Stomach (tissue), 9 donors: ENCODE data around the gene GALNS. TPM values are rescaled to one million over a fixed set of nuclear protein-coding genes. Genes with fewer than 3 reads are reported as not detected.

Experiments
- DNase-seq, 2 donors: peaks; one replicate each; pipeline versions ENCODE4 v3.0.0 to v3.0.0-alpha.2; 2013 to 2019
- H3K27ac ChIP-seq, 5 donors: fragments of 200-600 bp in 4 of 5; sonication (generic) in 4 of 5; one replicate each; pipeline ENCODE4 v1.5.1; 2013 to 2019; ENCODE audit warnings: mild to moderate bottlenecking in 1 of 5, moderate library complexity in 1 of 5
- H3K27me3 ChIP-seq, 3 donors: fragments of 200-600 bp; sonication (generic); one replicate each; pipeline ENCODE4 v1.5.1; 2017 to 2019; ENCODE audit warnings: mixed run types in 1 of 3
- H3K36me3 ChIP-seq, 4 donors: fragments of 200-600 bp; sonication (generic); 1 replicate in 3 of 4; 2 replicates in 1 of 4; pipeline ENCODE4 v1.5.1; 2016 to 2019
- H3K4me1 ChIP-seq, 4 donors: fragments of 200-600 bp; sonication (generic); one replicate each; pipeline ENCODE4 v1.5.1; 2016 to 2019
- H3K4me3 ChIP-seq, 4 donors: fragments of 200-600 bp; sonication (generic) in 3 of 4; one replicate each; pipeline ENCODE4 v1.5.1; 2016 to 2019; ENCODE audit warnings: mild to moderate bottlenecking in 1 of 4
- H3K9me3 ChIP-seq, 4 donors: fragments of 200-600 bp; sonication (generic); one replicate each; pipeline ENCODE4 v1.5.1; 2016 to 2019
- EP300 ChIP-seq: sonication (generic); formaldehyde crosslinking; IDR thresholded peaks from one replicate; pipeline ENCODE4 v1.6.1; 2017; ENCODE audit warnings: antibody characterized with exemption
- POLR2A ChIP-seq, 4 donors: fragments of 450-650 bp; IDR thresholded peaks; one replicate each; pipeline ENCODE4 v1.6.1; 2016; ENCODE audit warnings: antibody characterized with exemption in 4 of 4, control low read depth in 2 of 4, mild to moderate bottlenecking in 1 of 4, moderate library complexity in 1 of 4
- POLR2AphosphoS5 ChIP-seq, 3 donors: sonication (generic); formaldehyde crosslinking; IDR thresholded peaks; one replicate each; pipeline ENCODE4 v1.6.1; 2016; ENCODE audit warnings: antibody characterized with exemption in 3 of 3
- WGBS, 5 donors: extraction: QIAGEN DNeasy Blood & Tissue Kit in 3 of 5; methylation state at CpG; one replicate each; pipeline versions ENCODE4 v1.1.5 to v1.1.7; 2013 to 2018; 5-methylcytosine and 5-hydroxymethylcytosine counted together
- intact Hi-C: fragments of 100-400 bp; cut with DNase I; formaldehyde crosslinking; loops from one replicate; pipeline ENCODE4 v1.15.1; 2023; ENCODE audit warnings: low total_unique reads
- polyA plus RNA-seq, 3 donors: library from polyadenylated mRNA; stranded (reverse); fragments of 200-250 nt; gene quantifications; one replicate each; pipeline ENCODE4 v1.2.3, GENCODE V29; 2013
- total RNA-seq, 5 donors: library from RNA; depleted of rRNA; stranded (reverse); fragments of >200 nt; gene quantifications; one replicate each; pipeline versions ENCODE4 v1.1.0 to v1.2.3, GENCODE V29; 2014 to 2016
- TF ChIP-seq, protein P1 (sequence below), 7 experiments: fragments of 450-650 bp in 4 of 7; fragments of 200-600 bp in 3 of 7; sonication (generic) in 3 of 7; IDR thresholded peaks; one replicate each; pipeline ENCODE4 v1.5.1; 2016 to 2019; ENCODE audit warnings: antibody characterized with exemption in 7 of 7, control low read depth in 2 of 7, mild to moderate bottlenecking in 1 of 7
- donor health status: healthy with polysubstance abuse.
- donor health status: Bipolar disorder and iron deficiency.
- donor health status: healthy.

GALNS gene
- total and polyA plus RNA-seq, 8 donors = 8.6 to 110 (median 28.2) TPM

DNA sequence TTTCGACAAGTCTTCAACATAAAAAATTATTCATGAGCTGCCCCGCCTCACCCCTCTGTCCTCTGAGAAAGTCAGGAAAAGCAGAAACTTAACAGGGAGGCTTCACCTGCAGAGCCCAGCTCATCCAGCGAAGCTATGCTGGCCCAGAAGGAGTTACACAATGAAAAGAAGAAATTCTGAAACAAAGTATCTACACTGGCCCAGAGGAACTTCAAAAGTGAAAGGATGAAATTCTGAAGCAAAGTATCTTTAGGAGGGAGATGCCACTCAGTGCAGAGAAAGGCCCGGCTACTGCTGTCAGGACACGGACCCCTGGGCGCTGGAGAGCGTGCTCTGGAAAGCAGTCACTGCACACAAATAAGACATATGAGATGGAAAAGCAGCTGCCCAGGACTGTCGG is 1.6 kb downstream of the GALNS start:
- Histone ChIP-seq H3K4me3 (peak overlapping the region in 1 of 4 donors; percentile 99), H3K36me3 (peaks cover 9 to 51% (median 40%) of the 10 kb centered on the region in 4 donors), H3K27ac (peak overlapping the region in 1 of 5 donors; percentile 53), H3K4me1 (peaks cover 24 to 48% (median 44%) of the 10 kb centered on the region in 4 donors), H3K9me3 (no peaks in the 10 kb centered on the region), H3K27me3 (no peaks in the 10 kb centered on the region)
- DNase-seq = no peak
- intact Hi-C loops = no loop called here
- WGBS, 5 donors = 83 to 89% (median 87%) methylated on average over 8 of the region's 8 CpGs
- no peak for TF ChIP-seq POLR2A (IDR thresholded peaks at IDR 0.05)
- TF ChIP-seq EP300 = no peak
- no peak for TF ChIP-seq POLR2AphosphoS5 (IDR thresholded peaks at IDR 0.05)
- TF ChIP-seq, protein P1, sequence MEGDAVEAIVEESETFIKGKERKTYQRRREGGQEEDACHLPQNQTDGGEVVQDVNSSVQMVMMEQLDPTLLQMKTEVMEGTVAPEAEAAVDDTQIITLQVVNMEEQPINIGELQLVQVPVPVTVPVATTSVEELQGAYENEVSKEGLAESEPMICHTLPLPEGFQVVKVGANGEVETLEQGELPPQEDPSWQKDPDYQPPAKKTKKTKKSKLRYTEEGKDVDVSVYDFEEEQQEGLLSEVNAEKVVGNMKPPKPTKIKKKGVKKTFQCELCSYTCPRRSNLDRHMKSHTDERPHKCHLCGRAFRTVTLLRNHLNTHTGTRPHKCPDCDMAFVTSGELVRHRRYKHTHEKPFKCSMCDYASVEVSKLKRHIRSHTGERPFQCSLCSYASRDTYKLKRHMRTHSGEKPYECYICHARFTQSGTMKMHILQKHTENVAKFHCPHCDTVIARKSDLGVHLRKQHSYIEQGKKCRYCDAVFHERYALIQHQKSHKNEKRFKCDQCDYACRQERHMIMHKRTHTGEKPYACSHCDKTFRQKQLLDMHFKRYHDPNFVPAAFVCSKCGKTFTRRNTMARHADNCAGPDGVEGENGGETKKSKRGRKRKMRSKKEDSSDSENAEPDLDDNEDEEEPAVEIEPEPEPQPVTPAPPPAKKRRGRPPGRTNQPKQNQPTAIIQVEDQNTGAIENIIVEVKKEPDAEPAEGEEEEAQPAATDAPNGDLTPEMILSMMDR (IDR thresholded peaks at IDR 0.05) = no peak

DNA sequence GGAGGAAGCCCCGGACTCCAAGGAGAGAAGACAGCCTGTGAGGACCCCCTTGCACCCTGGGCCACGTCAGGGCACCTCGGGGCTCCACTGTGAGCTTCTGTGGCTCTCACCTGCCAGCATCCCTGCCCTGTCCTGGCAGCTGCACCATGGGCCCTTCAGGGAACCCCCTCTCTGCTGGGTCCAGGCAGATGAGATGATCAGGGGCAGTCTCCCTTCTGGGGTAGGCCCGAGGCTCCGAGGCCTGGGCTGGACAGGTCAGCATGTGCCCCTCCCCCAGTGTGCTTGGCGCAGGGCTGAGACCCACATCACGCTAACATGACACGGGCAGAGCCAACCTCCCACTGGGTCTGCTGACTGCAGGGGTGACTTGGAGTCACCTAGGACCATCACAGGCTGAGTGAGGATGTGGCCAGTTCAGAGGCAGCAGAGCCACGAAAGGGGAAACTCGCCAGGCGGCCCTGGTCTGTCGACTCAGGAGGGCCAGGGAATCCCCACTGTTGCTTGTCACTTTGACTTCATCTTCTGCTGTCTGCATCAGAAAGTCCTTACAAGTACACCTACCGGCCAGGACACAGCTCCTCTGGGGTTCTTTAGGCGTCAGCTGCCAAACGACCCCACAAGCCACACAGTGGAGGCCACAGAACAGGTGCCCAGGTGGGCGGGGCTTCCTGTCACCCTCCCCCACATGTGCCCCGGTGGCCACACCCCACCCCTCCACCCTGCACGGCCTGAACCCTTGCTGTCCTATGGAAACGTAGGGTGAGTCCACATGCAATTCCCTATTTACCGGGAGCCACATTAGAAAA is 2.2 kb downstream of the GALNS start:
- Histone ChIP-seq H3K27ac (peak overlapping the region in 1 of 5 donors; percentile 53), H3K27me3 (no peaks in the 10 kb centered on the region), H3K36me3 (peaks cover 3 to 51% (median 40%) of the 10 kb centered on the region in 4 donors), H3K4me3 (no peak overlapping the region), H3K9me3 (no peaks in the 10 kb centered on the region), H3K4me1 (peaks cover 24 to 48% (median 44%) of the 10 kb centered on the region in 4 donors)
- DNase-seq = peak in 1 of 2 donors; percentile 29
- TF ChIP-seq POLR2A (IDR thresholded peaks at IDR 0.05) (no peak), EP300 (no peak), POLR2AphosphoS5 (IDR thresholded peaks at IDR 0.05) (no peak)
- TF ChIP-seq, protein P1 (IDR thresholded peaks at IDR 0.05) = no peak
- intact Hi-C loops = no loop called here
- 62 to 71% (median 63%) methylated on average over 15 to 20 of the region's 20 CpGs for WGBS, 5 donors

DNA sequence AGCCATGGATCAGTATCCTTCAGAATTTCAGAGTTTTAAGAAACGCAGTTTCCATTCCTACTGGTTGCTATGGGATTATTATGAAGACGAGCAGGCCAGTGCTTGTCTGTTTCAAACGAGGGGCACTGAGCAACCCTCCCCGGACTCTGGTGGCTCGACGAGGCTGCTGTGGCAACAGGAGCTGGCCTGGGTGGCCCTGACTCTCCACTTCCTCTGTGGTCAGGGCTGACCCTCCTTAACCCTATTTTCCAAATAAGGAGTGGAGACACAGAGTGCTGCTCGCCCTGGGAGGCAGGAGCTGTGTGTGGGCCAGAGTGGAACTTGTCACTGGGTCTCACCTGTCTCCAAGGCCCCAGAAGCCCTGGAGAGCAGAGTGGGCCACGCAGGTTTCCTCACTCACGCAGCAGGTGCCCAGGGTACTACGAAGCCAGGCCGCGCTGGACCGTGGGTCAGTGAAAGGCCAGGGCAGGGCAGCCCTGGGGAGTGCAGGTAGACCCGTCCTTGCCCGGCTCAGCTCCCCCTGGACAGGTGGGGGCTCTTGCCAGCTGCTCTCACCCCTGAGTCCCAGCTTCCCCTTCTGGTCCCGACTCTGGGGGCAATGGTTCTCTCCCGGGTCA is 3.3 kb downstream of the GALNS start:
- Histone ChIP-seq H3K9me3 (no peaks in the 10 kb centered on the region), H3K27me3 (no peaks in the 10 kb centered on the region), H3K4me3 (no peak overlapping the region), H3K27ac (no peak overlapping the region), H3K4me1 (peaks cover 21 to 43% (median 38%) of the 10 kb centered on the region in 4 donors), H3K36me3 (peaks cover 0 to 51% (median 35%) of the 10 kb centered on the region in 4 donors)
- TF ChIP-seq POLR2A (IDR thresholded peaks at IDR 0.05) = no peak
- no peak for TF ChIP-seq EP300
- 74 to 82% (median 79%) methylated on average over 12 to 17 of the region's 17 CpGs for WGBS, 5 donors
- no peak for DNase-seq
- intact Hi-C loops = no loop called here

DNA sequence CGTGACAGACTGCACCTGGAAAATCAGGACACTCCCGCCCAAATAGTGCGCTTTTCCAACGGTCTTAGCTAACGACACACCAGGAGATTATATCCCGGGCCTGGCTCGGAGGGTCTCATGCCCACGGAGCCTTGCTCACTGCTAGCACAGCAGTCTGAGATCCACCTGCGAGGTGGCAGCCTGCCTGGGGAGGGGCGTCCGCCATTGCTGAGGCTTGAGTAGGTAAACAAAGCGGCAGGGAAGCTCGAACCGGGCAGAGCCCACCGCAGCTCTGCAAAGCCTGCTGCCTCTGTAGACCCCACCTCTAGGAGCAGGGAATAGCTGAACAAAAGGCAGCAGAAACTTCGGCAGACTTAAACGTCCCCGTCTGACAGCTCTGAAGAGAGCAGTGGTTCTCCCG is 5.1 kb downstream of the GALNS start:
- TF ChIP-seq POLR2A (IDR thresholded peaks at IDR 0.05) = no peak
- no peak for TF ChIP-seq POLR2AphosphoS5 (IDR thresholded peaks at IDR 0.05)
- TF ChIP-seq, protein P1 (IDR thresholded peaks at IDR 0.05) = no peak
- TF ChIP-seq EP300 = no peak
- H3K4me3 ChIP-seq = no peak overlapping the region
- 91 to 96% (median 92%) methylated on average over 19 of the region's 19 CpGs for WGBS, 5 donors
- no peaks in the 10 kb centered on the region for H3K27me3 ChIP-seq
- H3K9me3 ChIP-seq = no peaks in the 10 kb centered on the region
- intact Hi-C loops = no loop called here
- no peak for DNase-seq
- H3K36me3 ChIP-seq = peaks cover 0 to 65% (median 46%) of the 10 kb centered on the region in 4 donors
- peaks cover 13 to 34% (median 25%) of the 10 kb centered on the region in 4 donors for H3K4me1 ChIP-seq
- no peak overlapping the region for H3K27ac ChIP-seq
